ENCODE results near the gene TMCC3.

GRCh38 chr12:94699801-94700200 lies 49.4 kb upstream of the TMCC3 start:
- TF ChIP-seq CTCF (IDR thresholded peaks at IDR 0.05) (no peak), EP300 (IDR thresholded peaks at IDR 0.05) (no peak), POLR2A (IDR thresholded peaks at IDR 0.05) (no peak)

Measured in tibial nerve (tissue), 4 donors.